Neural cell (in vitro differentiated cells): ENCODE data around the gene TCF4.

Source experiments
- POLR2AphosphoS5 ChIP-seq: IDR thresholded peaks from 2 replicates; pipeline ENCODE4 v1.6.1; 2012
- SMC3 ChIP-seq: fragments of 450-650 bp; conservative IDR thresholded peaks from 2 replicates; pipeline ENCODE4 v1.6.1; 2014; ENCODE audit warnings: antibody characterized with exemption, mild to moderate bottlenecking, moderate library complexity; ENCODE audit not compliant: poor library complexity

DNA sequence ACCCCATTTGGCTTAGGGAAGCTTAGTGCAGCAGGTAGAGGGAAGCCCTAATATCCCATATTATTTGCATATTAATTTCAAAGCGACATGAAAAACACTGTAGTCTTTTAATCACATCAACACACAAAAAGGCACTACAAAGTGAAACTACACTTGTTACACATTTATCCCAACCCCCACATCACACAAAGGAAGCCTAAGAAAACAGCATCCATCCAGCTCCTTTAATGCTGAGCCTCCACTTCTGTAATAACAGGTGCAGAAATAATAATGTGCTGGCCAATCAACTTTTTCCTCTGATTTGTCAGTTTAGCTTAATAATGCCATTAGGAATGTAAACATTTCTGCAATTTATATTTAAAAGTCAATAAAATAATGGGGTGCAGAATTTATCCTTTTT, 274.0 kb downstream of the TCF4 start:
- TF ChIP-seq SMC3 (no peak), POLR2AphosphoS5 (no peak)
